ENCODE measurements around the gene GPR15LG.

DNA sequence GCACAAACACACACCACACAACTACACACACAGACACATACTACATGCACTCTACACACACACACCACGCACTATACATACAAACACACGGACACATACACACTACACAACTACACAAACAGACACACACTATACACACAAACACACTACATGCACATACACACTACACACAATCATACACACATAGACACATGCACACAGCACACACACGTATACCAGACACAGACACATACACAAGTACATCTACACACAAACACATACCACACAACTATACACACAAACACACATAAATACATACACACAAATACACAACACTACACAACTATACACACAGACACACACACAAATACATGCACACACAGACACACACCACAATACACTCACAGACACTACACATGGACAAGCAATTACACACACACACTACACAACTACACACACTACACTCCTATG, 4.6 kb downstream of the GPR15LG start:
- TF ChIP-seq CTCF (conservative IDR thresholded peaks at IDR 0.05 in 1 of 2, IDR thresholded peaks at IDR 0.05 in 1 of 2; ENCODE audit: extremely low read depth in 1 of 2, insufficient read depth in 1 of 2, low read depth in 1 of 2, low read length in 2 of 2), result no peak
- TF ChIP-seq EZH2 (IDR thresholded peaks at IDR 0.05; ENCODE audit: borderline replicate concordance, low read length), result no peak
